ENCODE measurements around the gene CD207.

The CD207 gene

GRCh38 chr2:70808983-70809958 lies 26.3 kb downstream of the CD207 start:
- no peaks in the 10 kb centered on the region for H3K4me1 Mint-ChIP-seq

GRCh38 chr2:70807828-70808118 lies 27.8 kb downstream of the CD207 start:
- Mint-ChIP-seq H3K4me1 (no peaks in the 10 kb centered on the region), H3K36me3 (ENCODE audit: low read depth) (no peaks in the 10 kb centered on the region), H3K4me3 (no peak overlapping the region), H3K9me3 (no peaks in the 10 kb centered on the region), H3K27ac (no peak overlapping the region), H3K27me3 (ENCODE audit: low read depth) (peaks cover 36% of the 10 kb centered on the region)
- no peak for TF ChIP-seq CTCF (IDR thresholded peaks at IDR 0.05; ENCODE audit: unreplicated experiment in 3 of 3)

More at GRCh38 chr2:70808983-70809958, 26.3 kb downstream of the CD207 start:
- peaks cover 37% of the 10 kb centered on the region for H3K27me3 Mint-ChIP-seq (ENCODE audit: low read depth)
- TF ChIP-seq CTCF (IDR thresholded peaks at IDR 0.05; ENCODE audit: unreplicated experiment in 3 of 3) = no peak
- no peak overlapping the region for H3K27ac Mint-ChIP-seq
- no peaks in the 10 kb centered on the region for H3K9me3 Mint-ChIP-seq
- no peak overlapping the region for H3K4me3 Mint-ChIP-seq
- H3K36me3 Mint-ChIP-seq (ENCODE audit: low read depth) = no peaks in the 10 kb centered on the region

GRCh38 chr2:70807102-70807827 lies 28.4 kb downstream of the CD207 start:
- Mint-ChIP-seq H3K4me3 (no peak overlapping the region), H3K4me1 (no peaks in the 10 kb centered on the region)

GRCh38 chr2:70806620-70807019 lies 29.0 kb downstream of the CD207 start:
- no peak for TF ChIP-seq CTCF (IDR thresholded peaks at IDR 0.05; ENCODE audit: unreplicated experiment in 3 of 3)
- H3K9me3 Mint-ChIP-seq = no peaks in the 10 kb centered on the region
- H3K4me3 Mint-ChIP-seq = no peak overlapping the region
- no peaks in the 10 kb centered on the region for H3K36me3 Mint-ChIP-seq (ENCODE audit: low read depth)
- H3K27ac Mint-ChIP-seq = no peak overlapping the region
- peaks cover 32% of the 10 kb centered on the region for H3K27me3 Mint-ChIP-seq (ENCODE audit: low read depth)
- H3K4me1 Mint-ChIP-seq = no peaks in the 10 kb centered on the region

More at GRCh38 chr2:70807102-70807827, 28.4 kb downstream of the CD207 start:
- Mint-ChIP-seq H3K27me3 (ENCODE audit: low read depth) (peaks cover 35% of the 10 kb centered on the region), H3K36me3 (ENCODE audit: low read depth) (no peaks in the 10 kb centered on the region), H3K9me3 (no peaks in the 10 kb centered on the region), H3K27ac (no peak overlapping the region)
- TF ChIP-seq CTCF (IDR thresholded peaks at IDR 0.05; ENCODE audit: unreplicated experiment in 3 of 3) = no peak

- Mint-ChIP-seq H3K27ac (no peak overlapping the region), H3K4me3 (no peak overlapping the region), H3K27me3 (ENCODE audit: low read depth) (peaks cover 28% of the 10 kb centered on the region), H3K36me3 (ENCODE audit: low read depth) (no peaks in the 10 kb centered on the region), H3K4me1 (no peaks in the 10 kb centered on the region), H3K9me3 (no peaks in the 10 kb centered on the region)
- TF ChIP-seq CTCF (IDR thresholded peaks at IDR 0.05; ENCODE audit: unreplicated experiment in 3 of 3) = no peak
Observed at GRCh38 chr2:70806013-70806412, 29.6 kb downstream of the CD207 start.

Measured in nephron (organoid).